Measurements from ENCODE around the gene ERF. TPM values are rescaled to one million over a fixed set of nuclear protein-coding genes. Genes with fewer than 3 reads are reported as not detected.

The ERF gene
- total and polyA plus RNA-seq, 10 of the 15 experiments (the other 5 are each of a cell fraction or from before 2014, with no cell fraction given): 0.02 to 51.8 (median 14.4) TPM

DNA sequence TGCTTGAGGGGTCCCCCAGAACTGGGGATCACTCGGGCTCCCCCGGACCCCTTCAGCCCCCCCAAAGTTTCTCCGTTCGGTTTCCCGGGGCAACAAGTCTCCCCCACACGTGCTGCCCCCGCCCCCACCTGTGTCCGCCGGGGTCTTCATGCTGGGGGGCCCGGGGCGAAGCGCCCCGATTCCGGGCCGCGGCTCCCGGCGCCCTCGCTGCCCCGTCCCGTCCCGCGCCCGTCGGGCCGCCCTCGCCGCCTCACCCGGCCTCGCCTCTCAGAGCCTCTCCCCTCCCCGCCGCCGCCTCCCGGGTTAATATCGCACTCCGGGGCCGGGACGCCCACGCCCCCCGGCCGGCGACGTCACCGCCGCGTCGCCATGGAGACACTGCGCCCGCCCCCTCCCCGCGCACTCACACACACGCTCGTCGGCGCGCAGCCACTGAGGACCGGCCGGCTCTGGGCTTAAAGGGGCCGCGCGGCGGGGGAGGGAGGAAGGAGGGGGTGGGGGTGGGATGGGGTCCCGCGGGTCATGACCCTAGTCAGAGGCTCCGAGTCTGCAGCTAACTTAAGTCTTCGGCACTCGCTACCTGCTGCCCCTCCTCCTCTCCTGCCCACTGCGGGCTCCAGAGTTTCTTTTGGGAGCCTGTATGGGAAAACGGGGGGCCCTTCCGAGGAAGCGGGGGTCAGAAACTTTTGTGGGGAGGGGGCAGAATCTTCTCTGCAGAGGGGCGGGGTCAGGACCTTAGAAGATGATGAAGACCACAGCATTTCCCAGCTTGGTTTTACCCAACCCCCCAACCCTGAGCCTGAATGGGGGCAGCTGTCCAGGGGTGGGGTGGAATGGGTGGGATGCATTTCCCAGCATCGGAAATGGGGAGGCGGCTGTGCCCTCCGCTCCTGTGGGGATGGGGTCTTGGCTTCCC lies at the start of gene ERF (continued):
- TF ChIP-seq, protein P1, sequence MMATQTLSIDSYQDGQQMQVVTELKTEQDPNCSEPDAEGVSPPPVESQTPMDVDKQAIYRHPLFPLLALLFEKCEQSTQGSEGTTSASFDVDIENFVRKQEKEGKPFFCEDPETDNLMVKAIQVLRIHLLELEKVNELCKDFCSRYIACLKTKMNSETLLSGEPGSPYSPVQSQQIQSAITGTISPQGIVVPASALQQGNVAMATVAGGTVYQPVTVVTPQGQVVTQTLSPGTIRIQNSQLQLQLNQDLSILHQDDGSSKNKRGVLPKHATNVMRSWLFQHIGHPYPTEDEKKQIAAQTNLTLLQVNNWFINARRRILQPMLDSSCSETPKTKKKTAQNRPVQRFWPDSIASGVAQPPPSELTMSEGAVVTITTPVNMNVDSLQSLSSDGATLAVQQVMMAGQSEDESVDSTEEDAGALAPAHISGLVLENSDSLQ (IDR thresholded peaks at IDR 0.05): no peak
- TF ChIP-seq GATAD2B (conservative IDR thresholded peaks at IDR 0.05; ENCODE audit: low read depth): peak; percentile 81
- TF ChIP-seq DPF2 (IDR thresholded peaks at IDR 0.05): peak; percentile 91
- peak; percentile 18; the same call in 1 of the 2 replicates for TF ChIP-seq RB1 (IDR thresholded peaks at IDR 0.05; ENCODE audit: borderline replicate concordance)
- TF ChIP-seq E4F1 (IDR thresholded peaks at IDR 0.05; ENCODE audit: borderline replicate concordance, partially characterized antibody): no peak
- peak; percentile 77 for TF ChIP-seq MXI1 (IDR thresholded peaks at IDR 0.05; ENCODE audit: low read depth, low read length)
- 0 out of 2 replicates have a peak, but pooled peaks have one; percentile 40 for TF ChIP-seq SIN3A (IDR thresholded peaks at IDR 0.05; ENCODE audit: low read depth, low read length)
- no peak for TF ChIP-seq ZBED1 (IDR thresholded peaks at IDR 0.05; ENCODE audit: borderline replicate concordance)
- no peak for TF ChIP-seq SP1 (IDR thresholded peaks at IDR 0.05; ENCODE audit: low read depth, low read length)
- no peak; the same call in 1 of the 2 replicates for TF ChIP-seq CHD2 (IDR thresholded peaks at IDR 0.05; ENCODE audit: borderline replicate concordance, low read depth, low read length)
- peak; percentile 53; the same call in 1 of the 2 replicates for TF ChIP-seq TAF1 (IDR thresholded peaks at IDR 0.05; ENCODE audit: borderline replicate concordance, low read depth, low read length)
- TF ChIP-seq JUND (IDR thresholded peaks at IDR 0.05; ENCODE audit: low read depth, low read length): no peak
- no peak for TF ChIP-seq FOXM1 (IDR thresholded peaks at IDR 0.05; ENCODE audit: low read depth, low read length)
- peak; percentile 48; the same call in 1 of the 2 replicates for TF ChIP-seq SMARCA5 (IDR thresholded peaks at IDR 0.05)
- TF ChIP-seq, protein P2, sequence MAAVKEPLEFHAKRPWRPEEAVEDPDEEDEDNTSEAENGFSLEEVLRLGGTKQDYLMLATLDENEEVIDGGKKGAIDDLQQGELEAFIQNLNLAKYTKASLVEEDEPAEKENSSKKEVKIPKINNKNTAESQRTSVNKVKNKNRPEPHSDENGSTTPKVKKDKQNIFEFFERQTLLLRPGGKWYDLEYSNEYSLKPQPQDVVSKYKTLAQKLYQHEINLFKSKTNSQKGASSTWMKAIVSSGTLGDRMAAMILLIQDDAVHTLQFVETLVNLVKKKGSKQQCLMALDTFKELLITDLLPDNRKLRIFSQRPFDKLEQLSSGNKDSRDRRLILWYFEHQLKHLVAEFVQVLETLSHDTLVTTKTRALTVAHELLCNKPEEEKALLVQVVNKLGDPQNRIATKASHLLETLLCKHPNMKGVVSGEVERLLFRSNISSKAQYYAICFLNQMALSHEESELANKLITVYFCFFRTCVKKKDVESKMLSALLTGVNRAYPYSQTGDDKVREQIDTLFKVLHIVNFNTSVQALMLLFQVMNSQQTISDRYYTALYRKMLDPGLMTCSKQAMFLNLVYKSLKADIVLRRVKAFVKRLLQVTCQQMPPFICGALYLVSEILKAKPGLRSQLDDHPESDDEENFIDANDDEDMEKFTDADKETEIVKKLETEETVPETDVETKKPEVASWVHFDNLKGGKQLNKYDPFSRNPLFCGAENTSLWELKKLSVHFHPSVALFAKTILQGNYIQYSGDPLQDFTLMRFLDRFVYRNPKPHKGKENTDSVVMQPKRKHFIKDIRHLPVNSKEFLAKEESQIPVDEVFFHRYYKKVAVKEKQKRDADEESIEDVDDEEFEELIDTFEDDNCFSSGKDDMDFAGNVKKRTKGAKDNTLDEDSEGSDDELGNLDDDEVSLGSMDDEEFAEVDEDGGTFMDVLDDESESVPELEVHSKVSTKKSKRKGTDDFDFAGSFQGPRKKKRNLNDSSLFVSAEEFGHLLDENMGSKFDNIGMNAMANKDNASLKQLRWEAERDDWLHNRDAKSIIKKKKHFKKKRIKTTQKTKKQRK (IDR thresholded peaks at IDR 0.05; ENCODE audit: low read depth, low read length): no peak
- no peak for TF ChIP-seq YBX1 (IDR thresholded peaks at IDR 0.05)
- TF ChIP-seq, protein P3, sequence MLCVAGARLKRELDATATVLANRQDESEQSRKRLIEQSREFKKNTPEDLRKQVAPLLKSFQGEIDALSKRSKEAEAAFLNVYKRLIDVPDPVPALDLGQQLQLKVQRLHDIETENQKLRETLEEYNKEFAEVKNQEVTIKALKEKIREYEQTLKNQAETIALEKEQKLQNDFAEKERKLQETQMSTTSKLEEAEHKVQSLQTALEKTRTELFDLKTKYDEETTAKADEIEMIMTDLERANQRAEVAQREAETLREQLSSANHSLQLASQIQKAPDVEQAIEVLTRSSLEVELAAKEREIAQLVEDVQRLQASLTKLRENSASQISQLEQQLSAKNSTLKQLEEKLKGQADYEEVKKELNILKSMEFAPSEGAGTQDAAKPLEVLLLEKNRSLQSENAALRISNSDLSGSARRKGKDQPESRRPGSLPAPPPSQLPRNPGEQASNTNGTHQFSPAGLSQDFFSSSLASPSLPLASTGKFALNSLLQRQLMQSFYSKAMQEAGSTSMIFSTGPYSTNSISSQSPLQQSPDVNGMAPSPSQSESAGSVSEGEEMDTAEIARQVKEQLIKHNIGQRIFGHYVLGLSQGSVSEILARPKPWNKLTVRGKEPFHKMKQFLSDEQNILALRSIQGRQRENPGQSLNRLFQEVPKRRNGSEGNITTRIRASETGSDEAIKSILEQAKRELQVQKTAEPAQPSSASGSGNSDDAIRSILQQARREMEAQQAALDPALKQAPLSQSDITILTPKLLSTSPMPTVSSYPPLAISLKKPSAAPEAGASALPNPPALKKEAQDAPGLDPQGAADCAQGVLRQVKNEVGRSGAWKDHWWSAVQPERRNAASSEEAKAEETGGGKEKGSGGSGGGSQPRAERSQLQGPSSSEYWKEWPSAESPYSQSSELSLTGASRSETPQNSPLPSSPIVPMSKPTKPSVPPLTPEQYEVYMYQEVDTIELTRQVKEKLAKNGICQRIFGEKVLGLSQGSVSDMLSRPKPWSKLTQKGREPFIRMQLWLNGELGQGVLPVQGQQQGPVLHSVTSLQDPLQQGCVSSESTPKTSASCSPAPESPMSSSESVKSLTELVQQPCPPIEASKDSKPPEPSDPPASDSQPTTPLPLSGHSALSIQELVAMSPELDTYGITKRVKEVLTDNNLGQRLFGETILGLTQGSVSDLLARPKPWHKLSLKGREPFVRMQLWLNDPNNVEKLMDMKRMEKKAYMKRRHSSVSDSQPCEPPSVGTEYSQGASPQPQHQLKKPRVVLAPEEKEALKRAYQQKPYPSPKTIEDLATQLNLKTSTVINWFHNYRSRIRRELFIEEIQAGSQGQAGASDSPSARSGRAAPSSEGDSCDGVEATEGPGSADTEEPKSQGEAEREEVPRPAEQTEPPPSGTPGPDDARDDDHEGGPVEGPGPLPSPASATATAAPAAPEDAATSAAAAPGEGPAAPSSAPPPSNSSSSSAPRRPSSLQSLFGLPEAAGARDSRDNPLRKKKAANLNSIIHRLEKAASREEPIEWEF (IDR thresholded peaks at IDR 0.05; ENCODE audit: insufficient replicate concordance, low read depth, low read length): no peak
